OCI-LY1 (cell line): ENCODE results near the gene SMC4.

ENCODE experiments used
- EZH2 ChIP-seq: fragments of 200-600 bp; sonication (generic), shearing (Covaris generic); IDR thresholded peaks from 2 replicates; pipeline ENCODE4 v1.8.0; 2017; ENCODE audit warnings: borderline replicate concordance, mixed run types, mild to moderate bottlenecking, antibody characterized with exemption, low read length, moderate library complexity, mixed read lengths
- TF ChIP-seq, protein P1 (sequence below): fragments of 200-600 bp; sonication (generic), shearing (Covaris generic); IDR thresholded peaks from 2 replicates; pipeline ENCODE4 v1.5.1; 2017; ENCODE audit warnings: mild to moderate bottlenecking, antibody characterized with exemption, low read length, moderate library complexity, mixed read lengths

DNA sequence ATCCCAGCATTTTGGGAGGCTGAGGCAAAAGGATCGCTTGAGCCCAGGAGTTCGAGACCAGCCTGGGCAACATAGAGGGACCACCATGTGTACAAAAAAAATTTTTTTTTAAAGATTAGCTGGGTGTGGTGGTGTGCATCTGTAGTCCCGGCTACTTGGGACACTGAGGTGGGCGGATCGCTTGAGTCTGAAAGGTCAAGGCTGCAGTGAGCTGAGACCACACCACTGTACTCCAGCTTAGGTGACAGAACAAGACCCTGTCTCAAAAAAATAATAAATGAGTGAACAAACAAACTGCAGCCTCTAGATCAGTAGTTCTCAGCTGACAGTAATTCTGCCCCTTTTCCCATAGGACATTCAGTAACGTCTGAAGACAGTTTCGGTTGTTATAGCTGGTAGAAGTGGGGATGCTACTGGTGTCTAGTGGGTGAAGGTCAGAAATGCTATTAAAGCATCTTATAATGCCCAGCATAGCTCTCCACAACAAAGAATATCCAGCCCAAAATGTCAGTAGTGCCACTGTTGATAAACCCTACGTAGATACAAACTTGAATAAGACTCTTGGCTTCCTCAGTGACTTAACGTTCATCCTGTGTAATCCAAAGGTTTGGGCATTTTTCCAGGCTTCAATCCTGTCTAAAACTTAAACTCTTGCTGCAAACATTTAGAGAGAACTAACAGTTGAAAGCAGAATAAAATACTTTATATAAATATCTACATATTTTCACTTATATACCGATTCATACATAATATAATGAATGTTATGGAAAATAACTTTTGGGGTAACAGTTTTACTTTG, 10.6 kb downstream of the SMC4 start:
- TF ChIP-seq, protein P1, sequence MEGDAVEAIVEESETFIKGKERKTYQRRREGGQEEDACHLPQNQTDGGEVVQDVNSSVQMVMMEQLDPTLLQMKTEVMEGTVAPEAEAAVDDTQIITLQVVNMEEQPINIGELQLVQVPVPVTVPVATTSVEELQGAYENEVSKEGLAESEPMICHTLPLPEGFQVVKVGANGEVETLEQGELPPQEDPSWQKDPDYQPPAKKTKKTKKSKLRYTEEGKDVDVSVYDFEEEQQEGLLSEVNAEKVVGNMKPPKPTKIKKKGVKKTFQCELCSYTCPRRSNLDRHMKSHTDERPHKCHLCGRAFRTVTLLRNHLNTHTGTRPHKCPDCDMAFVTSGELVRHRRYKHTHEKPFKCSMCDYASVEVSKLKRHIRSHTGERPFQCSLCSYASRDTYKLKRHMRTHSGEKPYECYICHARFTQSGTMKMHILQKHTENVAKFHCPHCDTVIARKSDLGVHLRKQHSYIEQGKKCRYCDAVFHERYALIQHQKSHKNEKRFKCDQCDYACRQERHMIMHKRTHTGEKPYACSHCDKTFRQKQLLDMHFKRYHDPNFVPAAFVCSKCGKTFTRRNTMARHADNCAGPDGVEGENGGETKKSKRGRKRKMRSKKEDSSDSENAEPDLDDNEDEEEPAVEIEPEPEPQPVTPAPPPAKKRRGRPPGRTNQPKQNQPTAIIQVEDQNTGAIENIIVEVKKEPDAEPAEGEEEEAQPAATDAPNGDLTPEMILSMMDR = no peak
- no peak for TF ChIP-seq EZH2
